GM08714 (cell line): ENCODE results near the gene MRM2.

Experiments used
- H3K4me3 ChIP-seq: fragments of 200-500 bp; sonication (Bioruptor generic); 2 replicates; pipeline ENCODE4 v1.5.1; 2014; ENCODE audit warnings: mild to moderate bottlenecking, low read length, inconsistent platforms
- ZNF274 ChIP-seq: IDR thresholded peaks from 2 replicates; pipeline ENCODE4 v1.6.1; 2012; ENCODE audit warnings: mild to moderate bottlenecking, low read depth, low read length

The MRM2 gene

GRCh38 chr7:2201686-2202360, 40.2 kb downstream of the MRM2 start:
- H3K4me3 ChIP-seq: no peak overlapping the region
- TF ChIP-seq ZNF274: no peak

- no peak for TF ChIP-seq ZNF274
These were observed 40.9 kb downstream of the MRM2 start for GRCh38 chr7:2201128-2201527.

GRCh38 chr7:2200584-2200980, 41.4 kb downstream of the MRM2 start:
- TF ChIP-seq ZNF274: no peak

More at GRCh38 chr7:2201128-2201527, 40.9 kb downstream of the MRM2 start:
- H3K4me3 ChIP-seq: no peak overlapping the region

GRCh38 chr7:2199956-2200583, 41.9 kb downstream of the MRM2 start:
- no peak for TF ChIP-seq ZNF274
- no peak overlapping the region for H3K4me3 ChIP-seq

More at GRCh38 chr7:2200584-2200980, 41.4 kb downstream of the MRM2 start:
- no peak overlapping the region for H3K4me3 ChIP-seq

GRCh38 chr7:2199528-2199927, 42.5 kb downstream of the MRM2 start:
- no peak for TF ChIP-seq ZNF274
- H3K4me3 ChIP-seq: no peak overlapping the region

GRCh38 chr7:2198760-2199159, 43.2 kb downstream of the MRM2 start:
- no peak for TF ChIP-seq ZNF274
- no peak overlapping the region for H3K4me3 ChIP-seq

GRCh38 chr7:2198206-2198605, 43.8 kb downstream of the MRM2 start:
- H3K4me3 ChIP-seq: no peak overlapping the region
- no peak for TF ChIP-seq ZNF274

- TF ChIP-seq ZNF274: no peak
- H3K4me3 ChIP-seq: no peak overlapping the region
These were observed 44.4 kb downstream of the MRM2 start for GRCh38 chr7:2197436-2198155.

GRCh38 chr7:2196381-2197378, 45.3 kb downstream of the MRM2 start:
- TF ChIP-seq ZNF274: no peak
- no peak overlapping the region for H3K4me3 ChIP-seq

- TF ChIP-seq ZNF274: no peak
- no peak overlapping the region for H3K4me3 ChIP-seq
These were observed 46.4 kb downstream of the MRM2 start for GRCh38 chr7:2195400-2196246.

- TF ChIP-seq ZNF274: no peak
- H3K4me3 ChIP-seq: no peak overlapping the region
These were observed 48.3 kb downstream of the MRM2 start for GRCh38 chr7:2193575-2194305.

- TF ChIP-seq ZNF274: no peak
- no peak overlapping the region for H3K4me3 ChIP-seq
These were observed 49.0 kb downstream of the MRM2 start for GRCh38 chr7:2192831-2193534.
